Measurements from ENCODE around the gene ATP10D. TPM values are rescaled to one million over a fixed set of nuclear protein-coding genes. Genes with fewer than 3 reads are reported as not detected.

The ATP10D gene
- total and polyA plus RNA-seq, 2 donors (not counting 3 experiments of a cell fraction or from before 2014, with no cell fraction given): 34.1 to 40.2 TPM

- FAIRE-seq (no peak), DNase-seq (ENCODE audit: low read depth, low spot score) (no peak)
- Histone ChIP-seq H3K27me3 (ENCODE audit: control insufficient read depth in 2 of 2, insufficient read depth in 2 of 2, low read length in 2 of 2) (no peaks in the 10 kb centered on the region), H3K4me2 (ENCODE audit: insufficient read depth, low read length) (no peak overlapping the region), H2AFZ (ENCODE audit: low read depth, low read length) (no peak overlapping the region), H3K4me3 (replicated peaks in 1 of 3; ENCODE audit: insufficient read depth in 1 of 3, low read depth in 1 of 3, low read length in 3 of 3) (no peak overlapping the region), H3K79me2 (ENCODE audit: control insufficient read depth, insufficient read depth, low read length) (no peaks in the 10 kb centered on the region), H3K9me1 (replicated peaks; ENCODE audit: control insufficient read depth, extremely low read depth, insufficient read depth, low read length) (no peaks in the 10 kb centered on the region), H3K36me3 (ENCODE audit: control insufficient read depth in 2 of 2, extremely low read depth in 1 of 2, insufficient read depth in 2 of 2, low read length in 2 of 2) (no peaks in the 10 kb centered on the region), H3K4me1 (ENCODE audit: control insufficient read depth, extremely low read depth, insufficient read depth, low read length) (no peaks in the 10 kb centered on the region), H3K9ac (replicated peaks; ENCODE audit: extremely low read depth, insufficient read depth, low read length) (no peak overlapping the region), H4K20me1 (replicated peaks; ENCODE audit: control insufficient read depth, extremely low read depth, insufficient read depth, low read length) (no peaks in the 10 kb centered on the region), H3K9me3 (replicated peaks; ENCODE audit: control insufficient read depth, insufficient read depth, low read length) (no peaks in the 10 kb centered on the region), H3K27ac (ENCODE audit: insufficient read depth, low read depth, low read length) (no peak overlapping the region)
- TF ChIP-seq CTCF (IDR thresholded peaks at IDR 0.05; ENCODE audit: extremely low read depth in 1 of 2, insufficient read depth in 1 of 2, low read depth in 1 of 2, low read length in 2 of 2): no peak
- no peak for TF ChIP-seq MYC (IDR thresholded peaks at IDR 0.05; ENCODE audit: low read depth, low read length)
- no peak for TF ChIP-seq JUN (IDR thresholded peaks at IDR 0.05; ENCODE audit: borderline replicate concordance, insufficient read depth, insufficient read length, low read depth)
- TF ChIP-seq POLR2A (IDR thresholded peaks at IDR 0.05; ENCODE audit: low read depth, low read length): no peak
- TF ChIP-seq MAX (IDR thresholded peaks at IDR 0.05; ENCODE audit: insufficient read depth, insufficient read length): no peak
- no peak for TF ChIP-seq FOS (IDR thresholded peaks at IDR 0.05; ENCODE audit: borderline replicate concordance, insufficient read depth, low read length)
- dilution Hi-C loops (cut with MboI; ENCODE audit: extremely low pct_ligation_motif_present, low sequenced_read_pairs) (no loop called here), intact Hi-C loops (cut with micrococcal nuclease) (no loop called here)
- BruUV-seq (replicated peaks): no TSS peak
- ChIA-PET POLR2A (no interaction called here), CTCF (interaction anchor here (1.2 to 1.5 kb wide), 3 partner anchors 15 to 92 kb away, joined by 3 to 6 read pairs (median 3); no protein-coding TSS in a partner anchor)
These were observed 10.3 kb upstream of the ATP10D start for GRCh38 chr4:47474799-47475198.

DNA sequence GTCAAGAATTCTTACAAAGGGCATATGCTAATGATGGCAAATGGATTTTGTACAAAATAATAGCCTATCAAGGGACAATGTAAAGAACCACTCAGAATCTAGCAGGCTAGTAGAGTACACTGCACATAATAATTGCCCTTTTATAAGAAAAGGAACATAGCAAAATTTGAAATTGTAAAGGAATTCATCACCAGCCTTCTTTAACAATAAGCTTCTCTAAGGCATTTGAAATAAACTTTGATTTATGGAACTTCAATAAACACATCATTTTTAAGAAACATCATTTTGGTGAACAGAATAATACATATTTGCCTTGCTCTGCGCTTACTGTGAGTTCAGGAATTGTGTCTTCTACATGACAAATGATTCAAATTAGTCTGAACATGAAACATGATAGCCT is 9.7 kb upstream of the ATP10D start:
- BruUV-seq (replicated peaks): no TSS peak
- Histone ChIP-seq H3K9me3 (replicated peaks; ENCODE audit: control insufficient read depth, insufficient read depth, low read length) (no peaks in the 10 kb centered on the region), H3K9ac (replicated peaks; ENCODE audit: extremely low read depth, insufficient read depth, low read length) (no peak overlapping the region), H3K27me3 (ENCODE audit: control insufficient read depth in 2 of 2, insufficient read depth in 2 of 2, low read length in 2 of 2) (no peaks in the 10 kb centered on the region), H3K4me3 (replicated peaks in 1 of 3; ENCODE audit: insufficient read depth in 1 of 3, low read depth in 1 of 3, low read length in 3 of 3) (no peak overlapping the region), H3K27ac (ENCODE audit: insufficient read depth, low read depth, low read length) (no peak overlapping the region), H2AFZ (ENCODE audit: low read depth, low read length) (no peak overlapping the region), H3K9me1 (replicated peaks; ENCODE audit: control insufficient read depth, extremely low read depth, insufficient read depth, low read length) (no peaks in the 10 kb centered on the region), H3K4me2 (ENCODE audit: insufficient read depth, low read length) (no peak overlapping the region), H3K79me2 (ENCODE audit: control insufficient read depth, insufficient read depth, low read length) (no peaks in the 10 kb centered on the region), H4K20me1 (replicated peaks; ENCODE audit: control insufficient read depth, extremely low read depth, insufficient read depth, low read length) (no peaks in the 10 kb centered on the region), H3K36me3 (ENCODE audit: control insufficient read depth in 2 of 2, extremely low read depth in 1 of 2, insufficient read depth in 2 of 2, low read length in 2 of 2) (no peaks in the 10 kb centered on the region), H3K4me1 (ENCODE audit: control insufficient read depth, extremely low read depth, insufficient read depth, low read length) (no peaks in the 10 kb centered on the region)
- FAIRE-seq (no peak), DNase-seq (ENCODE audit: low read depth, low spot score) (no peak)
- dilution Hi-C loops (cut with MboI; ENCODE audit: extremely low pct_ligation_motif_present, low sequenced_read_pairs) (no loop called here), intact Hi-C loops (cut with micrococcal nuclease) (no loop called here)
- ChIA-PET POLR2A (no interaction called here), CTCF (interaction anchor here (1.2 to 1.7 kb wide), 4 partner anchors 9 to 93 kb away, joined by 3 to 6 read pairs (median 3); no protein-coding TSS in a partner anchor)
- TF ChIP-seq CTCF (IDR thresholded peaks at IDR 0.05; ENCODE audit: extremely low read depth in 1 of 2, insufficient read depth in 1 of 2, low read depth in 1 of 2, low read length in 2 of 2) (no peak), EZH2 (IDR thresholded peaks at IDR 0.05; ENCODE audit: borderline replicate concordance, low read depth, low read length, severe bottlenecking) (no peak), FOS (IDR thresholded peaks at IDR 0.05; ENCODE audit: borderline replicate concordance, insufficient read depth, low read length) (no peak)
